ENCODE measurements around the gene CDS2.
"Not testable (repeated sequence)": the region's sequence is repeated elsewhere in the genome, so short reads cannot be mapped to it uniquely, and the experiment has no call there.

CDS2 gene

GRCh38 chr20:5126512-5127203 lies at the start of gene CDS2:
TSS of gene CDS2 (plus strand) at chr20:5127008. CDS start at chr20:5127093, 85 bp downstream.
- peak; percentile 99 for DNase-seq

GRCh38 chr20:5077761-5078387 lies 48.9 kb upstream of the CDS2 start:
- no peak for DNase-seq

GRCh38 chr20:5078399-5078958 lies 48.3 kb upstream of the CDS2 start:
- DNase-seq = no peak

- DNase-seq = no peak
These were observed 46.4 kb upstream of the CDS2 start for GRCh38 chr20:5080384-5080877.

- no peak for DNase-seq
These were observed 41.4 kb upstream of the CDS2 start for GRCh38 chr20:5085380-5085779.

GRCh38 chr20:5088688-5089087 lies 38.1 kb upstream of the CDS2 start:
- no peak for DNase-seq

- DNase-seq = no peak
These were observed 36.6 kb upstream of the CDS2 start for GRCh38 chr20:5090191-5090590.

- DNase-seq = no peak
These were observed 34.9 kb upstream of the CDS2 start for GRCh38 chr20:5091902-5092301.

- DNase-seq = no peak
These were observed 34.0 kb upstream of the CDS2 start for GRCh38 chr20:5092765-5093339.

GRCh38 chr20:5095454-5095853 lies 31.4 kb upstream of the CDS2 start:
- no peak for DNase-seq

GRCh38 chr20:5095931-5096330 lies 30.9 kb upstream of the CDS2 start:
- DNase-seq = no peak

GRCh38 chr20:5096463-5096862 lies 30.3 kb upstream of the CDS2 start:
- no peak for DNase-seq

- not testable (repeated sequence) for DNase-seq
These were observed 27.8 kb upstream of the CDS2 start for GRCh38 chr20:5099009-5099408.

GRCh38 chr20:5099909-5100308 lies 26.9 kb upstream of the CDS2 start:
- not testable (repeated sequence) for DNase-seq

- DNase-seq = peak; percentile 45
These were observed 26.0 kb upstream of the CDS2 start for GRCh38 chr20:5100684-5101347.

- DNase-seq = no peak
These were observed 22.3 kb upstream of the CDS2 start for GRCh38 chr20:5104479-5104878.

- no peak for DNase-seq
These were observed 17.5 kb upstream of the CDS2 start for GRCh38 chr20:5109276-5109675.

- DNase-seq = no peak
These were observed 13.2 kb upstream of the CDS2 start for GRCh38 chr20:5113615-5113986.

GRCh38 chr20:5114403-5114802 lies 12.4 kb upstream of the CDS2 start:
- DNase-seq = no peak

- no peak for DNase-seq
These were observed 9.9 kb upstream of the CDS2 start for GRCh38 chr20:5116875-5117274.

GRCh38 chr20:5118220-5119142 lies 8.3 kb upstream of the CDS2 start:
- no peak for DNase-seq

GRCh38 chr20:5119143-5119434 lies 7.7 kb upstream of the CDS2 start:
- DNase-seq = no peak
